ENCODE results near the gene NUDT7.
A peak's percentile ranks its signal among the peaks of the same experiment; 100 is the strongest.

NUDT7 gene

GRCh38 chr16:77782694-77783093, 60.4 kb downstream of the NUDT7 start:
- DNase-seq = no peak

GRCh38 chr16:77784441-77785372, 62.4 kb downstream of the NUDT7 start:
- DNase-seq = no peak

GRCh38 chr16:77785373-77785764, 63.1 kb downstream of the NUDT7 start:
- DNase-seq = no peak

GRCh38 chr16:77786186-77786847, 64.0 kb downstream of the NUDT7 start:
- no peak for DNase-seq

GRCh38 chr16:77787452-77787851, 65.1 kb downstream of the NUDT7 start:
- no peak for DNase-seq

- DNase-seq = peak; percentile 78
These were observed 66.1 kb downstream of the NUDT7 start, which contains the start of gene VAT1L for GRCh38 chr16:77788181-77789084. Gene VAT1L, plus strand, starts transcription at chr16:77788564. Its CDS starts 119 bp downstream, at chr16:77788683.

- peak; percentile 58 for DNase-seq
These were observed 67.0 kb downstream of the NUDT7 start for GRCh38 chr16:77789085-77790008.

GRCh38 chr16:77790009-77790372, 67.7 kb downstream of the NUDT7 start:
- peak; percentile 57 for DNase-seq

- DNase-seq = no peak
These were observed 68.6 kb downstream of the NUDT7 start for GRCh38 chr16:77790912-77791311.

Data from islet precursor cell (in vitro differentiated cells).